GM18519 (cell line): Measurements from ENCODE around the gene CDH23.

ENCODE experiments used
- ATAC-seq: cut with Tn5 transposase; IDR thresholded peaks from one replicate; pipeline ENCODE4 v1.9.1; 2021; ENCODE audit warnings: mild to moderate bottlenecking, moderate library complexity; ENCODE audit not compliant: unreplicated experiment, low FRiP score

The CDH23 gene

DNA sequence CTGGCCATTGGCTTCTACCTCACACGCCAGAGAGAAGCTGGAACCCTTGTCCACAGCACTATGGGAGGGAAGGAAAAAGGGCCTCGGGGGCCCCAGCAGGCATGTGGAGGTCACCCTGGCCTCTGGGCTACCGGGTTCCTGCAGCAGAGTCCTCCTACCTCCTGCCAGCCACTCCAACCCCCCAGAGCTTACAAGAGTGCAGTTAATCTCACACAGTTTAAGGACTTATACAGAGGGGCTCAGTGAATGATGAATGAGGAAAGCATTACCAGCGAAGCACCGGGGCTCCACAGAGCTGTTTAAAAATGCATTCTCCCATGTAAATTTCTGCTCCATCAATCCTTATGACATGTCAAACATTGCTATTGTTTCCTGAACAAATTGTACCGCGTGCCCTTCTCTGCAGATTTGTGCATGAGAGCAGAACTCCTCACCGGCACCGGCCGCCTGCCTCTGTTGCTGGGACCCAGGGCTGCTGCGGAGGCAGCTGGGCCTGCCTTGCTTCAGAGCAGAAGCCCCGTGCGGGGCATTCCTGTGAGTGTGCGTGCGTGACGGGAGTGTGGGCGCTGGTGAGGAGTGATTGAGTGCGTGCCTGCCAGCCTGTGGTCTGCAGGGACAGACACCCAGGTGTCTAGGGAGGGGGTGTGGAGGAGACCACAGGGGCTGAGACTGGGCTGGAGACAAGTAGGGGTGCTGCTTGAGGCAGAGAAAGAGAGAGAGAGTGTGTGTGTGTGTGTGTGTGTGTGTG lies 270.1 kb downstream of the CDH23 start:
- no peak for ATAC-seq

DNA sequence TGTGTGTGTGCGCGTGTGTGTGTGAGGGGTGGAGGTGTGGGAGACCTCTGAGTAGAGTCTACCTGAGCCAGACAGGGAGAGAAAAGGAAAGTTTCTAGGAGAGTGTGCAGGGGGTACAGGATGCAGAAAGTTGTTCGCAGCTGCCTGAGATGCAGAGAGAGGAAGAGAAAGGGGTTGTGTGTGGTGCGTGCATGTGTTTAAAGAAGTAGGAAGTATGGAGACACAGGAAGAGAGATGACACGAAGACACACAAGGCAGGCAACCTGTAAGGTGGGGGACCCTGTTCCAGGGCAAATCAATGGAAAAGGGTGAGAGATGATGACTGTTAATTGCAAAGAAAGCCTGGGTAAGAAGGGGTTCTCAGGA lies 270.6 kb downstream of the CDH23 start:
- ATAC-seq, result no peak

DNA sequence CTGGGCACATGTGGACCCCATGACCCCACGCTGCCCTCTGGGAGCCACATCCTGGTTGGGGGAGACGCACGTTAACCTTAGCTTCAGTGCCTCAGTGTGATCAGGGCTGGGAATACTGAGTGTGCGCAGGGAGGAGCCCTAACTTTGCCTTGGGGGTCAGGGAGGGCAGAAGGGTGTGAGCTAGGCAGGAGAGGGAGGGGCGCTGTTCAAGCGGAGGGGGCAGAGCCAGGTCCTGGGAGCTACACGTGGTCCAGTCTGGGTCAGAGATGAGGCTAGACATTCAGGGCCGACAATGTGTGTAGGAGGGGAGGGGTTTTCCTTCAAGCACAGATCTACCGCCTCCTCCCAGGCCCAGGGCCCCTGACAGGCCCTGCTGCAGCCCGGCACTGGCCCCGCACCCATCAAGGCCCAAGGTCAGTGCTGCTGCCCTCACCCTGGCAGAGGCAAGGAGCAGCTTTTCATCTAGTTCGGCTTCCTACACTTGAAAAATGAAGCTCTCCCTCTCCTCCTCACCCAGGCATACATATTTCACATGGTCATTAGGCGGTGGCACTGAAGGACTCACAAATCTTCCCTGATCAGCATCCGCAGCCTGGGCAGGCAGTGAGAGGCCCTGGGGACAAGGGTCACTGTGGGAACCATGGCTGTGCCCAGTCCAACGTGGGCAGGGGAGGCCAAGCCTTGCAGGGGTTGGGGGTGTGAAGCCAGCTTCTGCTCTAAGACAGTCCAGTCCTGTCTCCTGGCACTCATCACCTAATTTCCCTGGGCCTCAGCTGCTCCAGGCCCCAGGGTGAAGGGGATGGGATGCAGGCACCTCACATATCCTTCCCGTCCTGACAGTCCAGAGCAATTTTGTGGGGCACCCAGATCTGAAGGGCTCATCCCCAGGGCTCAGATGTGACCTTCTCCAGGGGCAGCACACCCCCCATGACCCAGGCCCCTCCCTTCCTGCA lies 275.6 kb downstream of the CDH23 start:
- no peak for ATAC-seq

DNA sequence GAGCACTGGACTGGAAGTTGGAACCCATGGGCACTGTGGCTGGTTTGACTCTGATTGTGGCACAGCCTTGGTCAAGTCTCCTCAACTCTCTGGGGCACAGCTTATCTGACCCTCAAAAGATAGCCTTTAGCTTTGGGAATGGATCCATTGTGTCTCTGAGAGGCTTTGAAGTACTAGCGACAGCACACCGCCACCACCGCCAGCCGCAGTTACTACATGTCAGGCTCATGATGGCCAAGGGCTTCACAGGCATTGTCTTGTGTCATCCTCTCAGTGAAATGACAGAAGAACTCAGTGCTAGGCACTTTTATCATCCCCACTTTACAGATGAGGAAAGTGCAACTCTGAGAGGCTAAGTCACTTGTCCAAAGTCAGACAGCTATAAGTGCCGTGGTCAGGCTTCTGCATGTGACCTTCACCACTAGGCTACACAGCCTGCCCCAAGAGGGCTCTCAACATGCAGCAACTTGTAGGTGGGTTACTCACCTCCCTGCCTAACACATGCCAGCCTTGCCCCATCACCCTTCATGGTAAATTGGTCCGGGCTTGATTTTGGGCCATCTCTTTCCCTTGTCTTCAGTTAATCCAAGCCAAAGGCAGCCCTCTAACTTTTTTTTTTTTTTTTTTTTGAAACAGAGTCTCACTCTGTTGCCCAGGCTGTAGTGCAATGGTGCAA lies 278.7 kb downstream of the CDH23 start:
- no peak for ATAC-seq

DNA sequence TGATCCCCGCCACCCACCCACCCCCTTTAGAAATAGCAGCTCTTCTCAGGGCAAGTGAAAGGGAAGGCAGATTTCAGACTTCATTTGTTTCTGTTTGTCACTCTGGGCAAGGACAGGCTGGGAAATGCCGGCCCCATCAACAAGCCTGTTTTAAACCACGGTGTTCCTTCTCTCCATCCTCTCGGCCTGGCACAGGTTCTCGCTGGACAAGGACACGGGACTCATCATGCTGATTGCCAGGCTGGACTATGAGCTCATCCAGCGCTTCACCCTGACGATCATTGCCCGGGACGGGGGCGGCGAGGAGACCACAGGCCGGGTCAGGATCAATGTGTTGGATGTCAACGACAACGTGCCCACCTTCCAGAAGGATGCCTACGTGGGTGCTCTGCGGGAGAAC lies 280.5 kb downstream of the CDH23 start:
- no peak for ATAC-seq

DNA sequence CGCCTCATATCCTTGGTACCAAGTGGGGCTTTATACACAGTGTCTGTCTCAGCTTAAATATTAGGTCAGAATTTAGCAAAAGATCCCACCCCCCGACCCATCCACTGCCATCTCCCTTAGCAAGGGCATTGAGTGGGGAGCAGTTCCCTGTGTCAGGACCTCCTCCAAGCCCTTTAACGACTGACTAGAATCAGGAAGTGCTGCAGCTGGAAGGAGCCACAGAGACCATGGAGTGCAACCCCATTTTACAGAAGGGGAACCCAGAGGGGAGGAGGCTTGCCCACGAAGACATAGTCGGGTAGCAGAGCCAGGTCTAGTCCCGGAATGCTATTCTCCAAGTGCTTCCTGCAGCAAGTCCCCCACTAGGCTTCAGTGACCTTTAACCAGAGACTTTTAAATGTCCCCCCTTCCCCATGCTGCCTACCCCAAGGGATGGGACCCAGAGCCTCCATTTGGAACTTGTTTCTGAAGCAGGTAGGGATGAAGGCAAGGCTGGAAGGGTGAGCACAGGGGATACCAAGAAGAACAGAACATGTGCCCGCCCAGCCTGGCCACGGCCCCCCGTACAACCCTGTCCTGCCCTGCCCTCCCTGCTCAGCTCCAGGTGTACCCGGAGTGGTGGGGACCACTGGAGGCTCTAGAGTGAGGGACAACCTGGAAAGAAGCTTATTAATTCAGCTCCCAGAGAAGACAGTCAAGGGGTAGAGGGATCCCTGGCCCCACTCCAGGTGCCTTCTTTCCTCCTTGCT lies 281.5 kb downstream of the CDH23 start:
- no peak for ATAC-seq

DNA sequence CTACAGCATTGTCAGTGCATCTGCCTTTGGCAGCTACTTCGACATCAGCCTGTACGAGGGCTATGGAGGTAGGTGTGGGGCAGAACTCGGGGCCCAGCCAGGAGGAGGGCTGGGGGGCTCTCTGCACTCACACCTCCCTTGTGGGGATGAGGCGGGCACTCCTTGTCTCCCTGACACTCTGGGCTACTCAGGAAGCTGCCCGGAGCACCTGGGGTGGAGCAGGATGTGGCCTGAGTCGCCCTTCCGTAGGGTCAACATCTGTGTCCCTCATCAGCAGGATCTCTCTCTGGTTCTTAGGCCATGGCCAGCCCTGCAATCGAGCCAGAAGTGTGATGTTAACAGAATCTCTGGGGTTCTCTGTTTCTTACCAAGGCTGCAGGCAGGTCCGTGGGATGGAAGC lies 282.7 kb downstream of the CDH23 start:
- ATAC-seq, result no peak

DNA sequence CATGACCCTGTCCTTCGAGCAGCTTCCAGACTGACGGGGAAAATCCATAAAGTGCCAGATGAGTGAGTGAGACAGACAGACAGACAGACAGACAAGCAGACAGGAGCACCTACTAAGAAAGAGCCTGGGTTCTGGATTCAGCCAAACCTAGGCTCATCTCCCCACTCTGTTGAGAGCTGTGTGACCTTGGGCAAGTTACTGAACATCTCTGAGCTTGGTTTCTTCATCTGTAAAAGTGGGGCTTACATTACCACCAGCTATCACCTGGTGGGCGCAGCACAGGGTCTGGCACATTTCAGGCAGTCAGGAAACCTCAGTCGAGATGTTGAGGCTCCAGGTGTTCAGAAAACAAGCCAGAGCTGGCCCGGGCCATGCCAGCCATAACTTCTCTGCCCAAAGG lies 285.3 kb downstream of the CDH23 start:
- no peak for ATAC-seq

DNA sequence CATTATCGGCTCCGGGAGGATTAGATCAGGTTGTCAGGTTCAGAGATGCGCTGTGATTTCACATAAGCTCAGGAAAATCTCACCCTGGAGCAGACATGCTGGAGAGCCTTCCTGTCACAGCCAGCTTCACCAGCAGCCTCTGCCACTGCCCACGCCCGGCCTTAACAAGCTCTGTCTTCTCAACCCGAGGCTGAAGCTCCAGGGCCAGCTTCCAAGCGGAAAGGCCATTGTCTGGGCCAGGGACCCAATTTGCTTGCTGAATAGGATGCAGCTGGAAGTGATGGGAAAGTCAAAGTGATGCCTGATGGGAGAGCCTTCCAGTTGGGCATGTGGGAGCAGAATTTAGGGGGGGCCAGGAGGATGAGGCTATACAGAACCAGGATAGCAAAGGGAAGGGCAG lies 286.6 kb downstream of the CDH23 start:
- ATAC-seq, result no peak

DNA sequence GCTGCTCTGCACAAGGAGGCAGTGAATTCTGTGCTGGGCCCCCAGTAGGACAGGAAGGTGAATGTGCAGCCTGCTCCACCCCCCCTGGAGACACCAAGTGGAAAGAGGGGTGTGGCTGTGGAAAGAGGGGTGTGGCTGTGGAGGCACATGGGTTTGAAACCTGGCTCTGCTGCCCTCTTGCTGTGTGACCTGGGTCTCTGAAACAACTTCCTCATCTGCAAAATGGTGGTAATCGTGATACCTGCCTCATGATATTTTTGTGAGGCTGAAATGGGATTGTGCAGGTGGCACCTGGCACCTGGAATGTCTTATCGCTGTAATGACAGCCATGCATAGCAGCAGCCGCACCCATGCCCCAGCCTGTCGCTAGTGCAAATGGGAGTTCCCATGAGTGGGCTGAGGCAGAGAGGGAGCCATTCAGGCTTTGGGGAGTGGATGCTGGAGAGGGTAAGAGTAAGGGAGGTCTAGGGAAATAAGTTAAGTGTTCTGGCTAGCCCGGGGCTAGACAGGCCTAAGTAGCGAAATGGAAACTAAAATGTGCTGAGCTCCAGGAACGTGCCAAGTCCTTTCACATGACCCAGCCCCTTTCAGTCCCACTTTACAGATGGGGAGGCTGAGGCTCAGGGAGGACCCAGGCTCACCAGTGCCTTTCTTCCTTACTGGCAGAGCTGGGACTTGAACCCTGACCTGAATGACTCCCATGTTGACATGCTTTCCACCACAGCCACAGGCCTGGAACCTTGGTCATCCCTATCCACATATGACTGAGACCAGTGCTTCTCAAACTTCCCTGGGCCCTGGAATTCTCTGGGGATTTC lies 287.8 kb downstream of the CDH23 start:
- no peak for ATAC-seq

DNA sequence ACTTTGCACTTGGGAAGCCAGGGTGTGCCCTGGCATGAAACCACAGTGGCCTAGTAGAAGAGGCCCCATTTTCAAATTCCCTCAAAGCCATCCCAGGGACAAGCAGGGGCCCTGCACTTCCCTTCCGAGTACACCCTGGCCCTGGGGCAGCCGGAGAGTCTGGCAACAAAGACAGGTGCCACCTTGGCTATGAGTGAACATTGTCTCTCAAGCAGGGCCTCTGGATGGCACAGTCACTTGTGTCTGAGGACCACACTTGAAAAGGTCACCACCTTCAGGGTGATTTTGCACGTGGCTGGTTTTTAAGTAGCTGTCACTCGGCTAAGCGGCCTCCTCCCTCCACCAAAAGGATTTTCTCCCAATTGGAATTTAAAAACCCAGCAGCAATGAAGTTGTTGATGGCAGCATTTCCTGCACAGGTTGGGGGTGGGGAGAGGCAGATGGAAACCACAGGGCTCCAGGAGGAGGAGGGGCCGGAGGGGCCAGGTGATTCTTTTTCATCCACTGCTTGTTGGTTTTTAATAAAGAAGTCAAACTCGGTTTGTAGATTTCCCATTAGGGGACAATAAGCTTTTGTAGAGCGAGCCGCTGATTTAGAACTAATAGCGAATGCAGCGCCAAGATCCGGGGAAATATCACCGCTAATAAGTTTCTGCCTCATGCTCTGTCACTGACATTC lies 289.0 kb downstream of the CDH23 start:
- ATAC-seq, result no peak

DNA sequence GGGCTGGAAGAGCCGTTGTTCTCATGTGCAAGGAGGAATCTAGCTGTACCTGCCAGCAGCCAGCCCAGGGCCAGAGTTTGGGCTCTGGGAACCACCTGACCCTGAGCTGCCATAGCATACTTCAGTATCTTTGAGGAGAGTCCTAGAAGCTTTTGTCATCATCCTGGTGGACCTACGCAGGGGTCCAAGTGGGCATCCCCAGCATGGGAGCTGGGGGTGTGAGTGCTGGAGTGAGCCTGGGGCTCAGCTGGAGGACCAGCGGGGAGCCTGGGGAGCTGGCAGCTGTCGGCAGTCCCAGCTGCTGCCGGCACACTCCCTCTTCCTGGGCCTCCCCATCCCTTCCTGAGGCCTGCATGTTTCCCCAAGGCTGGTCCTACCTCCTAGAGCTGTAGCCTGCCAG lies 290.4 kb downstream of the CDH23 start:
- ATAC-seq, result no peak

DNA sequence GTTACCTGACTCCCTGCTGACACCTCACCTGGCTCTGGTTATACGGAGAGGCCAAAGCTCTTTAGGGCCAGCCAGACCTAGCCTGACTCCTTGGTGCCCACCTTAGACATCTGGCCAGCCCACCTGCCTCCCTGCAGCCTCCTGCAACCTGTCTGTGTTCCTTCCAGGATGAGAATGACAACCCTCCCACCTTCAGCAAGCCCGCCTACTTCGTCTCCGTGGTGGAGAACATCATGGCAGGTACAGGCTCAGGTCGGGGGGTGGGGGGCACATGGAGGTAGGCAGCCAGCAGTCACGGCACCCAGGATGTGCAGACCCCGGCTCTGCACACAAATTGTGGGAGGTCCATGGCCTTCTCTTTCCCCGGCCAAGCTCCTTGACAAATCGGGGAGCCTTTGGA lies 290.8 kb downstream of the CDH23 start:
- ATAC-seq, result no peak

DNA sequence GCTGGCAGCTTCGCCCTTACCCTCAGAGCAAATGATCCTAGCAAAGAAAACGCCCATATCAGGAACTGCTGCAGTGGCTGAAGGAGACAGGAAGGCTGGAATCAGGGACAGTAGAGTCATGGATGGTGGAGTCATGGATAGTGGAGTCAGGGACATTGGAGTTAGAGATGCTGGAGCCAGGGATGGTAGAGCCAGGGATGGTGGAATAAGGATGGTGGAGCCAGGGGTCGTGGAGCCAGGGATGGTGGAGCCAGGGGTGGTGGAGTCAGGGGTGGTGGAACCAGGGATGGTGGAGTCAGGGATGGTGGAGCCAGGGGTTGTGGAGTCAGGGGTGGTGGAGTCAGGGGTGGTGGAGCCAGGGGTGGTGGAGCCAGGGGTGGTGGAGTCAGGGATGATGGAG lies 291.5 kb downstream of the CDH23 start:
- no peak for ATAC-seq

DNA sequence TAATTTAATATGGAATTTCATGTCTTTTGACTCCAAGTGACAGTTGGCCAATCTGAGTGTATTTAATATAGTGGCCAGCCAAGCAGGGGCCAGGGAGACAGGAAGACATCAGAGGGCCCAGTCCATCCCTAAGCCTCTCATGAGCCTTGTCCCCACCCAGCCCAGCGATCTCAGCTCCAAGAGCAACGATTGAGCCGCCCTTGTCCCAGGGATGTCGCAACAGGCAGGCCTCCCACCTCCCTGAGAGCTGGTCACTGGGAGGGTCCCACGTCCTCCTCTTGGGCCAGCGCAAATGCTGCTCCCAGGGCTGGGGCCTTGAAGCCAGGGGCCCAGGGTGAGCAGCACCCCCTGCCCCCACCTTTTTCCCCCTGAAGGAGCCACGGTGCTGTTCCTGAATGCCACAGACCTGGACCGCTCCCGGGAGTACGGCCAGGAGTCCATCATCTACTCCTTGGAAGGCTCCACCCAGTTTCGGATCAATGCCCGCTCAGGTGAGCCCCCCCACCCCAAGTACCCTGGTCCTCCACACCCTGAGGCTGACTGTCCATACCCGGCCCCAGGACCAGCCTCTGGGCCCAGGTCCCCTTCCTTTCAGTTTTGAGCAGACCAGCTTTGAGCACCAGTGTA lies 293.5 kb downstream of the CDH23 start:
- no peak for ATAC-seq

DNA sequence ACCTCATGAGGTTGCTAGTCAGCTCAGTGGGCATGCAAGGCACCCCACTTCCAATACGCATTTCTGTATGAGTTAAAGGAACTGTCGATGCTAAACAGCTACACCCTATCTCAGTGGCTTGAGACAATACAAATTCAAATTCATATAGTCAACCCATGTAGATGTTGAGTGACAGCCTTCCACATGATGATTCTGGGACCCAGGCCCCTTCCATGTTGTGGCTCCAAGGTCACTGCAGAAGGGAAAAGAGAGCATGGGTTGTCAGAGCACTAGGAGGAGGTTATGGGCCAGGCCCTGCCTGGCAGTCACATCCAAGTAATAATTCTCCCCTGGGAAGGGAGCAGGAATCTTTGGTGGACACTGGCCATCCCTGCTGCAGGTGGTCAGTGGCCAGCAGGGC lies 294.7 kb downstream of the CDH23 start:
- ATAC-seq, result no peak

DNA sequence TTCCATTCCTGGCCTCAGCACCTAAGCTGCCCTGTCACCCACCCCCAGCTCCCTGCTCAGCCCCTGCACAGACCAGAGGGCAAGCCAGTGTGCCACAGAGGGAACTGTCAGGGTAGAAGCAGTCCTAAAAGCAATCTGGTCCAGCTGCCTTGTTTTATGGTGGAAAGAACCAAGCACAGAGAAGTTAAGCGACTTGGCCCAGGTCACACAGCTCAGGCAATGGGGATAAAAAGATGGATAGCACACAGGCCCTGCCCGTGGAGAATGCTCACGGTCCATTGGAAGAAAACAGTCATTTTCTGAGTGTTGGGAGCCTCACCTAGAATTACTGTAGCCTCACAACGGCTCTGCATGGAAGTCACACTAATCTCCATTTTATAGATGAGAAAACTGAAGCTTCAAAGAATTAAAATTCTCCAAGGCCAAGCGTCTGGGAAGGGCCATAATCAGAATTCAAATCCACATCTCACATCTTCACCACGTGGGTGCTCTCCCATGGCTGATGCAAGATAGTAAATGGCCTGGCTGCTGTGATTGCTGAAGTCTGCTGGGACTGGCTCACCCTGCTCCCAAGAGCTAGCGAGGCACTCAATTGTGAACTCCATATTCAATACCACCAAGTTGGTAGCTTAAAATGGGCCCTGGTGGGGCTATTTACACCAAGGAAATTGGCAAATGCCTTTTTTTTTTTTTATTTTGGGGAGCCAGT lies 296.0 kb downstream of the CDH23 start:
- ATAC-seq, result no peak

DNA sequence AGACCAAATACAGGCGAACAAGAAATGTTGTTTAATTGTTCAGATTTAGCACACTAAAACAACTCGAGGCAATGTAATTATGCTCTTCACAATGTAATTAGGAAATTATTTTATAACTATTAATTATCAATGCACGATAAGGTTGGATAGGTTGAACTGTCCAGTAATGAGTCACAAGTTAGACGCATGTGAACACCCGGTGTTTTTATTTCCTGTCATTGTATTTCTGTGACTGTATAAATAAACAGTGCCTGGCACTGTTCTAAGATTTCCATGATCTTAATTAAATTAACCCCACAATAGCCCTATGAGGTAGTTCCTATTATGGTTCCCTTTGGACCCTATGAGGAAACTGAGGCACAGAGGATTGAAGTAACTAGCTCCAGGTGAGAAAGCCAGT lies 296.7 kb downstream of the CDH23 start:
- ATAC-seq, result no peak
